ENCODE results near the gene CALML6. TPM values are rescaled to one million over a fixed set of nuclear protein-coding genes. Genes with fewer than 3 reads are reported as not detected.
"Not testable (repeated sequence)": the region's sequence is repeated elsewhere in the genome, so short reads cannot be mapped to it uniquely, and the experiment has no call there.

Gene CALML6
- total RNA-seq, 1 experiment from 2014 or later = 0.23 TPM

DNA sequence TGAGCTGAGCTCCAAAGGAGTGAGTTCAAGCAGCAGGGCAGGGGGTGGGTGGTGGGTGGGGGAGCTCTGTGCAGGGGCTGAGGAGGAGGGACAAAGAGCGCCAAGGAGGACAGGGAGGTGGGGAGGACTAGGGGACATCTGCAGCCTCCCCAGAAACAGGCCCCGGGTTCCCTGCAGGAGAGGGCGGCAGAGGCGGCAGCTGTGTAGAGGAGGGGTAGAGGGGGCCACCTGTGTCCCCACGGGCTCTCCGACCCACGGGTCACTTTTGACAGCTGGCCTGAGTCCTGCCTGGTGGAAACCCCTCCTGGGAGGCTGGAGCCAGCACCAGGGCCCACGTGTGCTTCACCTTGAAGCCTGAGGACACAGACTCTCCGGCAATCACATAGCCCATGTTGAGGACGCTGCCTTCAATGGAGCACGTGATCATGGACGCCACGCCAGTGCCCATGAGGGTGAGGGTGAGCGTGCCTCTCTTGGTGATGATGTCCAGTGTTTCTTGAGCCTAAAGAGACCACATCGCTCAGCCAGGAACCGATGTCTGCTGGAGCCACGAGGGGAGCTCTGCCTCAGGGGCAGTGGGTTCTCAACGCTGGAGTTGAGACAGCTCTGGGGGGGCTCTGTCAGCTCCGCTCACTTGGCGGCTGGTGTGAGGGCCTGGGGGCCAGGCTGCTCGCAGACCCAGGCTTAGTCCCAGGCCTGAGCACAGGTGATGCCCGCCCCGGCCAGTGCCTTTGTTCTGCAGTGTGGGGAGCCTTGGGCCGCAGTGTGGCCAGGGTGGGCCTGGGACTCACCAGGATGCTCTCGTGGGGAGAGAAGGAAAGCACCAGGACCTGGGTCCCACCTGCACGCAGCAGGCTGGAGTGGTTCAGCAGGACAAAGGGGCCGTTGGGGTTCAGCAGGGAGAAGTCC lies 10.6 kb downstream of the CALML6 start:
- DNase-seq (ENCODE audit: low read depth) = peak; percentile 4

DNA sequence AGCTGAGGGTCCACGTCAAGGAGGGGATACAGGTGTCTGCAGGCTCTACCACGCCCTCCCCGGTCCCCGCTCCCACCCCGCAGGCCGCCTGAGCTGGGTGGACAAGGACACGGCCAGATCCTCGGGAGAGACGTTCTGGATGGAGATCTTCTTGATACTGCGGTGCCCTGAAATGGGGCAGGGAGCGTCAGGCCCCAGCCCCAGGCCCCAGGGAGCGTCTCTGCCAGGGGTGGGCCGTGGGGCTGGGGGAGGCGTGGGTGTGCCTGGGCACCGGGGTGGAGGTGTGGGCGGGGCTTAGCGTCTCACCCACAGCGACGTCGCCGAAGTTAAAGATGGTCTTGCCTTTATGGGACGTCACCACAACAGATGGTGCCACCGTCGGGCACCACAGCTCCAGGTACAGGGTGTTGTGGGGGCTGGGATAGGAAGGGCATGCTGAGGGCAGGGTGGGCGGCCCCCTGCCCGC lies 11.3 kb downstream of the CALML6 start:
- peak; percentile 1 for DNase-seq (ENCODE audit: low read depth)

- no peak for DNase-seq (ENCODE audit: low read depth)
Measured at GRCh38 chr1:1926886-1927660, 12.0 kb downstream of the CALML6 start.

DNA sequence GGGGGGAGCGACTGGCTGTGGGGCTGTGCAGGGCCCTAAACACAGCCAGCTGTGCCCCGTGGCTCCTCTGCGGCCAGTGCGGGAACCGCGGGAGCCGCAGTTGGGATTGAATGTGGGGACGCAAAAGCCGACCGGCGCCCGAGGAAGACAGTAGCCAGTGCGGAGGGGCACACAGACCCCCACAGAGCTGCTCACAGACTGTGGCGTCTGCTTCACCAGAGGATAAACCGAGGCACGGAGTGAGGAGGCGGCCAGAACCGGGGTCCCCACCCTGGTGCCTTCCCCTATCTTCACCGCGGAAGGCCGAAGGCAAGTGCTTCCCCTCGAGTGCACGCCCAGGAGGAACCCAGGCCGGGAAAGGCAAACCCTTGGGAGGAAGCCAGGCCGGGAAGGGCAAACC lies 12.7 kb downstream of the CALML6 start:
- no peak for DNase-seq (ENCODE audit: low read depth)

- DNase-seq (ENCODE audit: low read depth) = no peak
Measured at GRCh38 chr1:1928231-1929101, 13.4 kb downstream of the CALML6 start.

DNA sequence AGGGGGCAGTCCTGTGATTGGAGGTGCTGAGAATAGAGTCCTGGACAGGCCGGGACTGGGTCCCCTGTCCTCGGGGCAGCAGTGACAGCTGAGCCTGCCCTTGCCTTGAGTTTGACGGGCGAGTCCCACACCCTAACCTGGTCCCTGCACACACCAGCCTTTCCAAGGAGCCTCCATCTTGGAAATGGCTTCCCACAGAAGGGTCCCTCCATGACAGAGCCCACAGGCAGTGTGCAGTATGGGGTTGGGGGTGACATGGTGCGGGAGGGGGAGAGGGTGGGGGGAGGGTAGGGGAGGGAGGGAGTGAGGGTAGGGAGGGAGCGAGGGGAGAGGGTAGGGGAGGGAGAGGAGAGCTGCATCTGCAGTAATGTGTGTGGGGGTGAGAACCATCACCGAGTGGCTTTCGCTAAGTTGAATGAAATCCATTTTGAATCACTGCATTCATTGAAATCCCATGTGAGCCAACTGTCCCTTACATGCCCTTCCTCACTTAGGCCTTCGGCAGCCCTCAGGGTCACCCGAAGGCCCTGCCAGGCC lies 14.1 kb downstream of the CALML6 start:
- DNase-seq (ENCODE audit: low read depth) = peak; percentile 2

DNA sequence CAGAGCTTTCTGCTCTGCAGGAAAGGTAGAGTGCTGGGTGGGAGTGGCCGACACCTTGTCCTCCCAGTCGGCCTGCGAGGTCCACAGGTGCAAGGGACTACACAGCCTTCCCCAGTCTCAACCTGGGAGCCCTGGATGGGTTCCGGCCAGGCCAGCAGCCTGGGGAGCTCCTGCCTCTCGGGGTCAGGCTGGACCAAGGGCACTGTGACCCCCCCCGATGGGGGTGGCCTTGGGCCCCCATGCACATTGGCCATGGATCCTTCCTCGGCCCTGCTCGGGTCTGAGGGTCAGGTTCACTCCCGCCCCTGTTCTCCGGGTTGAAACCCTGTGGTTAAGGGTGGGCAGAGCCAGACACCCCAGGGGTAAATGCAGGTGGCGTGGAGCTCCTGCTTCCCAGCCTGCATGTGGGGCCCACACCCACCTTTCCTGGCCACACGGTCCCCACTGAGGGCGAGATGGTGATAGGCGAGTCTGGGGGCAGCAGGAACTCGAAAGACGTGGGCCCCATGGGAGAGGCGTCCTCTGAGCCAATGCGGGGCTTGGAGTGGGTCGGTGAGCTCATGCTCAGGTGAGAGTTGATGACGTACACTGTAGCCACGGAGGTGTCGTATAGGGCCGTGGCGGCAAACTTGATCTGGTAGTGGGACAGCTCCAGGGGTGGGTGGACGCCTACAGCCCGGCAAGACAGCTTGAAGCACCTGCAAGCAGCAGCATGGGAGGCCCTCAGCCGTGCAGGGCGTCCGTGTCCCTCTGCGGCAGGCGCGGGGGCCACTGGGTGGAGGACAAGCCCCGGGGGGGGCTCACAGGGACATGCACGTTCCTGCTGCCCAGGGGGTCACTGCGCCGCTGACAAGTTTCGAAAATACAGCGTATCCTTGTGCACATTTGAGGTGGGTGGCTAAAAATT lies 14.8 kb downstream of the CALML6 start:
- DNase-seq (ENCODE audit: low read depth) = no peak

GRCh38 chr1:1934848-1935247 lies 19.8 kb downstream of the CALML6 start:
- DNase-seq (ENCODE audit: low read depth) = not testable (repeated sequence)

- no peak for DNase-seq (ENCODE audit: low read depth)
Measured at GRCh38 chr1:1937061-1937460, 22.0 kb downstream of the CALML6 start.

DNA sequence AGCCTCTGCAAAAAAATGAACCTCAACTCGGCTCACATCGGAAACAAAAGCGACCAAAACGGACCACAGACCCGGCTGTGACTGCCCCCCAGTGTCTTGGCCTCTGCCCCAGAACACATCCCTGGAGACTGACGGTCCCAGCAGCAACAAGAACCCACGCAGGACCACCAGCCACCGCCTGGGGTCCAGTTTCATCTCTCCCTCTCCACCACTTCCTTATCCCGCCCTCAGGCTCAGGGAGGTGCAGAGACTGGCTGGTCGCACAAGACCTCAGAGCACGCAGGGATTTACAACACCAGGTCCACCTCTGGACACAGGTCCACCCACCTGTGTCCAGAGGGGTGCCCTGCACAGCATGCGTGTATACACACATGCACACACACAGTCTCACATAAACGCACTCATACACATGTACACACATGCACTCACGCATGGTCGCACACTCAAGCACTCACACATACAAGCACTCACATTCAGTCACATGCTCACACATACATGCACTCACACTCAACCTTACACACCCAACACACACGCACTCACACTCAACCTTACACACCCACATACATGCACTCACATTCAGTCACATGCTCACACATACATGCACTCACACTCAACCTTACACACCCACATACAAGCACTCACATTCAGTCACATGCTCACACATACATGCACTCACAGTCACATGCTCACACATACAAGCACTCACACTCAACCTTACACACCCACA lies 22.7 kb downstream of the CALML6 start:
- DNase-seq (ENCODE audit: low read depth) = no peak

GRCh38 chr1:1938276-1938573 lies 23.2 kb downstream of the CALML6 start:
- DNase-seq (ENCODE audit: low read depth) = no peak

DNA sequence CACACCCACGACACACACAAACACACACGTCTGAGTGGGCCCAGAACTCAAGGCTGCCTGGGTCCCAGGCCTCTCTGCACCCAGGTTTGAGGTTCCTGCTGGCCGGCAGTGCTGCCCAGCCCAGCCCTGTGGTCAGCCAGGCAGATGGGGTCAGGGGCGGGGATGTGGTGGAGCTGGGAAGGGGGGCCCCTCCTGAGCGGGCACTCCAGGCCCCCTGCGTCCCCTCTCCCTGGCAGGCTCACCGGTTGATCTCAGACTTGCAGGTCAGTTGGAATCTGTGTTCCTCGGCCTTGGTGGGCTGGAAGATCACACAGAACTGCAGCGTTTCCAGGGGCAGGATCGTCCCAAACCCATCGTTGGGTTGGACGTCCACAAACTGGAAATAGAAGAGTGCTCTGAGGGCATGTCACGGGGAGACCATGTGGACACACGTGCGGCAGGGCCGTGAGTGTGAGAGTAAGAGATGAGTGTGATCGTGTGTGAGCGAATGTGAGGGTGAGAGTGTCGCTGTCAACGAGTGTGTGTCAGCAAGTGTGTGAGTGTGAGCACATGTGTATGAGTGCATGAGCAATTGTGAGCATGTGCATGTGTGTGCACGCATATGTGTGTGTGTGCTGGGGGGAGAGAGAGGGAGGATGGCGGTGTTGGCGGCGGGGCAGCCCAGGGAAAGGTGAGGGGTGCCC lies 23.7 kb downstream of the CALML6 start:
- no peak for DNase-seq (ENCODE audit: low read depth)

- no peak for DNase-seq (ENCODE audit: low read depth)
Measured at GRCh38 chr1:1939296-1940122, 24.4 kb downstream of the CALML6 start.

- no peak for DNase-seq (ENCODE audit: low read depth)
Measured at GRCh38 chr1:1940123-1940425, 25.0 kb downstream of the CALML6 start.

DNA sequence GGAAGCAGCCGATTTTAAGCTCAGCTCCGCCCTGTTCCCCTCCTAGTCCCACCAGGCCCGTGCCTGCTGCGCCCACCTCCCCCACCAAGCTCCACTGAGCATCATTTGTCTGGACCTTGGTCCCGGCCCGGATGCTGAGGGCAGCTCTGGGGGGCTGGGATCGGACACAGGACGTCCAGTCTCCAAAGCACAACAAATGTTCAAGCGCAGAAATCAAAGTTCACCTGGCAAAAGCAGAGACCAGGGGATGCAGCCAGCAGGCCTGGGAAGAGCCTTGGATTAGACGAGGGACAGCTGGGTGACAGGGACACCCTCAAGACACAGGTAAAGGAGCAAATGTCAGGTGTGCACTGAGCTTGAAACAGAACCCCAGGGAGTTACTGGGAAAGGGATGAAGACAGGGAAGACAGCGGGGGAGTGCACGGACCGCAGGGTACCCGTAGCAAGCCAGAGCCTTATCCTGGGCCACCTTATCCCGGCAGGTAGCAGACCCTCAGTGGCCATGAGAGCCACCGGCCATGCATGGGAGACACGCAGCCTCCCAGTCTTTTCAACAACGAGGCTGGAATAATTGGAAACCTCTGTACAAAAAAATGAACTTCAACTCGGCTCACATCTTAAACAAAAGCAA lies 26.3 kb downstream of the CALML6 start:
- DNase-seq (ENCODE audit: low read depth) = no peak

GRCh38 chr1:1941868-1942752 lies 27.1 kb downstream of the CALML6 start:
- no peak for DNase-seq (ENCODE audit: low read depth)

Measured in Daoy (cell line).